Sigmoid colon (tissue), 3 donors: Measurements from ENCODE around the gene KCTD16.

Experiments
- CTCF ChIP-seq, 4 experiments: fragments of 450-650 bp in 3 of 4; fragments of 200-600 bp in 1 of 4; IDR thresholded peaks; one replicate each; pipeline ENCODE4 v1.5.1; 2016 to 2019; ENCODE audit warnings: antibody characterized with exemption in 4 of 4, mild to moderate bottlenecking in 3 of 4, moderate library complexity in 2 of 4
- POLR2A ChIP-seq, 2 donors: fragments of 450-650 bp; IDR thresholded peaks; one replicate each; pipeline ENCODE4 v1.6.1; 2016; ENCODE audit warnings: antibody characterized with exemption in 2 of 2, mild to moderate bottlenecking in 2 of 2, moderate library complexity in 2 of 2

DNA sequence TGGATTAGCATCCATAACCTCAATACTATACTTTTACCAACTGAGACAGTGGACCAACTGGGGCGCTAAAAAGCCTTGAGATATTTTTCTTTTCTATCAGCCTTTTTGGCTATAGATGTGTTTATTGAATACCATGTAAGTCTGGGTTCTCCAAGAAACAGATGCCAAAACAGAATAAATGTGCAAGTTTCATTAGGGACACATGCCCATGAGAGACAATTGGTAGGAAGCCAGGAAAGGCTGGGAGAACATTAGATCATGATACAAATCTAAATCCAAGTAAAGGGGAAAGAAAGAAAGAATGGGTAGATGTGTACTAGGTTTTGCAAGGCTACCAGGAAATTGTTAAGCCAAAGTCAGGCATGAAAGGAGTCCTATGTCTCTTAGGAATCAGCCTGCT, 152.5 kb downstream of the KCTD16 start:
- no peak for TF ChIP-seq CTCF (IDR thresholded peaks at IDR 0.05)
- TF ChIP-seq POLR2A (IDR thresholded peaks at IDR 0.05): no peak
